Activated T-cell treated with anti-CD3 and anti-CD28 coated beads, Interleukin-2, amount 50 U/mL, for 4 hours (primary cell): ENCODE results near the gene TNFRSF21. TPM values are rescaled to one million over a fixed set of nuclear protein-coding genes. Genes with fewer than 3 reads are reported as not detected.
A peak's percentile ranks its signal among the peaks of the same experiment; 100 is the strongest.

Experiments
- ATAC-seq, 2 donors: fragments of 200-7000 bp; cut with Tn5 transposase; one replicate each; pipeline ENCODE4 v1.10.0; 2021
- DNase-seq: peaks from one replicate; pipeline ENCODE4 v3.0.0-alpha.2; 2020
- H3K27me3 Mint-ChIP-seq: one replicate; pipeline ENCODE4 v1.8.0; 2021; ENCODE audit warnings: low read depth, mixed read lengths
- H3K36me3 Mint-ChIP-seq: one replicate; pipeline ENCODE4 v1.8.0; 2022; ENCODE audit warnings: mixed read lengths; ENCODE audit not compliant: insufficient read depth
- H3K4me1 Mint-ChIP-seq: one replicate; pipeline ENCODE4 v1.8.0; 2021; ENCODE audit warnings: low read depth, mixed read lengths
- H3K4me3 Mint-ChIP-seq: one replicate; pipeline ENCODE4 v1.8.0; 2021; ENCODE audit warnings: mild to moderate bottlenecking, moderate library complexity, mixed read lengths
- H3K9me3 Mint-ChIP-seq: one replicate; pipeline ENCODE4 v1.8.0; 2021; ENCODE audit warnings: mixed read lengths
- total RNA-seq, 3 donors: library from RNA; stranded (reverse); gene quantifications; one replicate each; pipeline ENCODE4 v1.2.1, GENCODE V29; 2021

TNFRSF21 gene
- total RNA-seq, 3 donors from 2014 or later, result 3.1 to 4.9 (median 4.8) TPM

GRCh38 chr6:47308552-47309290 is 984 bp downstream of the TNFRSF21 start:
- peaks cover 10% of the 10 kb centered on the region for H3K4me1 Mint-ChIP-seq
- peaks cover 44% of the 10 kb centered on the region for H3K27me3 Mint-ChIP-seq
- peak overlapping the region; percentile 72 for H3K4me3 Mint-ChIP-seq
- DNase-seq (no peak), ATAC-seq (peak; percentile 7 to 12)
- no peaks in the 10 kb centered on the region for H3K9me3 Mint-ChIP-seq
- no peaks in the 10 kb centered on the region for H3K36me3 Mint-ChIP-seq

GRCh38 chr6:47308198-47308517 is 1.5 kb downstream of the TNFRSF21 start:
- Mint-ChIP-seq H3K4me3 (peak overlapping the region; percentile 72), H3K27me3 (peaks cover 43% of the 10 kb centered on the region)

GRCh38 chr6:47307362-47308197 is 2.1 kb downstream of the TNFRSF21 start:
- DNase-seq (no peak), ATAC-seq (no peak)
- Mint-ChIP-seq H3K36me3 (no peaks in the 10 kb centered on the region), H3K4me1 (peaks cover 10% of the 10 kb centered on the region), H3K4me3 (no peak overlapping the region), H3K9me3 (no peaks in the 10 kb centered on the region), H3K27me3 (peaks cover 39% of the 10 kb centered on the region)

More at GRCh38 chr6:47308198-47308517, 1.5 kb downstream of the TNFRSF21 start:
- H3K36me3 Mint-ChIP-seq, result no peaks in the 10 kb centered on the region
- DNase-seq (no peak), ATAC-seq (no peak)
- peaks cover 10% of the 10 kb centered on the region for H3K4me1 Mint-ChIP-seq
- H3K9me3 Mint-ChIP-seq, result no peaks in the 10 kb centered on the region

- Mint-ChIP-seq H3K27me3 (peaks cover 41% of the 10 kb centered on the region), H3K4me1 (peaks cover 10% of the 10 kb centered on the region), H3K4me3 (no peak overlapping the region), H3K9me3 (no peaks in the 10 kb centered on the region), H3K36me3 (no peaks in the 10 kb centered on the region)
- DNase-seq (no peak), ATAC-seq (no peak)
Observed at GRCh38 chr6:47306887-47307286, 2.8 kb downstream of the TNFRSF21 start.

- H3K4me1 Mint-ChIP-seq, result peaks cover 5% of the 10 kb centered on the region
- H3K9me3 Mint-ChIP-seq, result no peaks in the 10 kb centered on the region
Observed at GRCh38 chr6:47303861-47304260, 5.8 kb downstream of the TNFRSF21 start.

GRCh38 chr6:47303342-47303741 is 6.4 kb downstream of the TNFRSF21 start:
- H3K36me3 Mint-ChIP-seq, result no peaks in the 10 kb centered on the region
- H3K9me3 Mint-ChIP-seq, result no peaks in the 10 kb centered on the region
- H3K27me3 Mint-ChIP-seq, result peaks cover 30% of the 10 kb centered on the region
- H3K4me1 Mint-ChIP-seq, result peaks cover 2% of the 10 kb centered on the region
- H3K4me3 Mint-ChIP-seq, result no peak overlapping the region
- DNase-seq (no peak), ATAC-seq (peak; percentile 43 to 52)

More at GRCh38 chr6:47303861-47304260, 5.8 kb downstream of the TNFRSF21 start:
- Mint-ChIP-seq H3K36me3 (no peaks in the 10 kb centered on the region), H3K27me3 (peaks cover 34% of the 10 kb centered on the region), H3K4me3 (no peak overlapping the region)
- no peak for ATAC-seq
- no peak for DNase-seq

GRCh38 chr6:47302043-47302442 is 7.7 kb downstream of the TNFRSF21 start:
- Mint-ChIP-seq H3K9me3 (no peaks in the 10 kb centered on the region), H3K4me1 (no peaks in the 10 kb centered on the region), H3K4me3 (no peak overlapping the region), H3K27me3 (peaks cover 19% of the 10 kb centered on the region), H3K36me3 (no peaks in the 10 kb centered on the region)
- ATAC-seq (no peak), DNase-seq (no peak)

GRCh38 chr6:47301441-47301840 is 8.3 kb downstream of the TNFRSF21 start:
- Mint-ChIP-seq H3K27me3 (peaks cover 16% of the 10 kb centered on the region), H3K9me3 (no peaks in the 10 kb centered on the region), H3K4me3 (no peak overlapping the region), H3K36me3 (no peaks in the 10 kb centered on the region), H3K4me1 (no peaks in the 10 kb centered on the region)
- ATAC-seq (no peak), DNase-seq (no peak)

- no peaks in the 10 kb centered on the region for H3K36me3 Mint-ChIP-seq
- no peak for DNase-seq
- H3K27me3 Mint-ChIP-seq, result peaks cover 13% of the 10 kb centered on the region
Observed at GRCh38 chr6:47300417-47300816, 9.3 kb downstream of the TNFRSF21 start.

GRCh38 chr6:47299965-47300364 is 9.7 kb downstream of the TNFRSF21 start:
- H3K27me3 Mint-ChIP-seq, result peaks cover 13% of the 10 kb centered on the region
- no peak overlapping the region for H3K4me3 Mint-ChIP-seq
- no peaks in the 10 kb centered on the region for H3K36me3 Mint-ChIP-seq
- no peak for ATAC-seq
- DNase-seq, result no peak
- no peaks in the 10 kb centered on the region for H3K9me3 Mint-ChIP-seq
- no peaks in the 10 kb centered on the region for H3K4me1 Mint-ChIP-seq

More at GRCh38 chr6:47300417-47300816, 9.3 kb downstream of the TNFRSF21 start:
- no peaks in the 10 kb centered on the region for H3K9me3 Mint-ChIP-seq
- ATAC-seq, result no peak
- H3K4me3 Mint-ChIP-seq, result no peak overlapping the region
- H3K4me1 Mint-ChIP-seq, result no peaks in the 10 kb centered on the region

- Mint-ChIP-seq H3K9me3 (no peaks in the 10 kb centered on the region), H3K27me3 (peaks cover 10% of the 10 kb centered on the region), H3K36me3 (no peaks in the 10 kb centered on the region), H3K4me1 (no peaks in the 10 kb centered on the region), H3K4me3 (no peak overlapping the region)
- ATAC-seq (no peak), DNase-seq (no peak)
Observed at GRCh38 chr6:47298475-47298874, 11.2 kb downstream of the TNFRSF21 start.

- no peaks in the 10 kb centered on the region for H3K9me3 Mint-ChIP-seq
- no peak overlapping the region for H3K4me3 Mint-ChIP-seq
- H3K27me3 Mint-ChIP-seq, result peaks cover 2% of the 10 kb centered on the region
- no peak for ATAC-seq
- DNase-seq, result no peak
- no peaks in the 10 kb centered on the region for H3K36me3 Mint-ChIP-seq
- no peaks in the 10 kb centered on the region for H3K4me1 Mint-ChIP-seq
Observed at GRCh38 chr6:47294990-47295389, 14.7 kb downstream of the TNFRSF21 start.

- no peaks in the 10 kb centered on the region for H3K36me3 Mint-ChIP-seq
- DNase-seq, result no peak
- no peaks in the 10 kb centered on the region for H3K4me1 Mint-ChIP-seq
- no peak overlapping the region for H3K4me3 Mint-ChIP-seq
- no peaks in the 10 kb centered on the region for H3K9me3 Mint-ChIP-seq
- H3K27me3 Mint-ChIP-seq, result no peaks in the 10 kb centered on the region
- no peak for ATAC-seq
Observed at GRCh38 chr6:47292944-47293343, 16.8 kb downstream of the TNFRSF21 start.

- H3K9me3 Mint-ChIP-seq, result no peaks in the 10 kb centered on the region
- ATAC-seq (no peak), DNase-seq (no peak)
- H3K4me3 Mint-ChIP-seq, result no peak overlapping the region
- no peaks in the 10 kb centered on the region for H3K4me1 Mint-ChIP-seq
- no peaks in the 10 kb centered on the region for H3K27me3 Mint-ChIP-seq
- H3K36me3 Mint-ChIP-seq, result no peaks in the 10 kb centered on the region
Observed at GRCh38 chr6:47292027-47292426, 17.7 kb downstream of the TNFRSF21 start.
